Left renal pelvis (tissue), 4 donors: ENCODE measurements around the gene TMC4. TPM values are rescaled to one million over a fixed set of nuclear protein-coding genes. Genes with fewer than 3 reads are reported as not detected.

Experiments
- DNase-seq, 4 donors: peaks; one replicate each; pipeline ENCODE4 v3.0.0-alpha.2; 2013; ENCODE audit warnings: low read depth in 4 of 4, low spot score in 3 of 4
- polyA plus RNA-seq, 4 donors: library from polyadenylated mRNA; unstranded; fragments of 120-200 nt; gene quantifications; one replicate each; pipeline ENCODE4 v1.2.1, GENCODE V29; 2013; ENCODE audit not compliant: insufficient read length in 4 of 4

The TMC4 gene
- polyA plus RNA-seq, 4 donors, result 3.8 to 50.3 (median 32.4) TPM

- DNase-seq, result no peak
Measured at GRCh38 chr19:54156953-54157352, 16.0 kb downstream of the TMC4 start.

- DNase-seq, result no peak
Measured at GRCh38 chr19:54156490-54156889, 16.5 kb downstream of the TMC4 start.

- DNase-seq, result no peak
Measured at GRCh38 chr19:54155694-54156093, 17.3 kb downstream of the TMC4 start.

- DNase-seq, result no peak
Measured at GRCh38 chr19:54154603-54155345, 18.2 kb downstream of the TMC4 start.

GRCh38 chr19:54153731-54154326 lies 19.1 kb downstream of the TMC4 start:
- DNase-seq, result no peak

GRCh38 chr19:54152878-54153524 lies 20.0 kb downstream of the TMC4 start:
- no peak for DNase-seq

- no peak for DNase-seq
Measured at GRCh38 chr19:54152267-54152666, 20.7 kb downstream of the TMC4 start.

GRCh38 chr19:54151362-54152035 lies 21.5 kb downstream of the TMC4 start:
- no peak for DNase-seq

- no peak for DNase-seq
Measured at GRCh38 chr19:54149021-54149812, 23.7 kb downstream of the TMC4 start.

GRCh38 chr19:54148158-54148557 lies 24.8 kb downstream of the TMC4 start:
- no peak for DNase-seq

GRCh38 chr19:54147676-54148075 lies 25.3 kb downstream of the TMC4 start:
- peak in 1 of 4 donors; percentile 56 for DNase-seq

GRCh38 chr19:54145541-54146158 lies 27.3 kb downstream of the TMC4 start:
- no peak for DNase-seq

GRCh38 chr19:54142166-54142780 lies 30.7 kb downstream of the TMC4 start:
- DNase-seq, result no peak

GRCh38 chr19:54141356-54141755 lies 31.6 kb downstream of the TMC4 start:
- no peak for DNase-seq

- DNase-seq, result no peak
Measured at GRCh38 chr19:54138489-54139256, 34.3 kb downstream of the TMC4 start.

- DNase-seq, result no peak
Measured at GRCh38 chr19:54137699-54138488, 35.1 kb downstream of the TMC4 start, which contains the start of gene CNOT3. CNOT3 (plus strand) TSS chr19:54137762; CDS start chr19:54142979, 5,217 bp downstream.

GRCh38 chr19:54136864-54137698 lies 35.9 kb downstream of the TMC4 start:
- DNase-seq, result peak; percentile 100
